Heart right ventricle (tissue), 16 donors: Measurements from ENCODE around the gene PRAMEF11. TPM values are rescaled to one million over a fixed set of nuclear protein-coding genes. Genes with fewer than 3 reads are reported as not detected.
"Not testable (repeated sequence)": the region's sequence is repeated elsewhere in the genome, so short reads cannot be mapped to it uniquely, and the experiment has no call there.

Source experiments
- ATAC-seq, 8 donors: fragments of 200-7000 bp; cut with Tn5 transposase; one replicate each; pipeline ENCODE4 v1.9.1; 2020; ENCODE audit warnings: mild to moderate bottlenecking in 8 of 8, moderate library complexity in 8 of 8, moderate number of reproducible peaks in 1 of 8
- DNase-seq, 2 donors: peaks; one replicate each; pipeline ENCODE4 v3.0.0-alpha.2; 2020
- H3K27ac ChIP-seq, 10 donors: fragments of 200-600 bp; sonication (generic) in 2 of 10; one replicate each; pipeline versions ENCODE4 v1.5.0 to v1.8.0; 2020 to 2022; ENCODE audit warnings: mild to moderate bottlenecking in 3 of 10
- H3K27me3 ChIP-seq, 7 donors: fragments of 200-600 bp; one replicate each; pipeline ENCODE4 v1.8.0; 2021 to 2022; ENCODE audit warnings: mild to moderate bottlenecking in 2 of 7
- H3K36me3 ChIP-seq, 9 donors: fragments of 200-600 bp; sonication (generic) in 1 of 9; one replicate each; pipeline versions ENCODE4 v1.5.0 to v1.8.0; 2020 to 2022; ENCODE audit warnings: mild to moderate bottlenecking in 2 of 9
- H3K4me1 ChIP-seq, 9 donors: fragments of 200-600 bp; sonication (generic) in 1 of 9; one replicate each; pipeline versions ENCODE4 v1.5.0 to v1.8.0; 2020 to 2022; ENCODE audit warnings: mild to moderate bottlenecking in 4 of 9
- H3K4me3 ChIP-seq, 10 donors: fragments of 200-600 bp; sonication (generic) in 2 of 10; one replicate each; pipeline versions ENCODE4 v1.5.0 to v1.8.0; 2020 to 2022; ENCODE audit warnings: mild to moderate bottlenecking in 7 of 10, moderate library complexity in 2 of 10
- H3K9me3 ChIP-seq, 11 donors: fragments of 200-600 bp in 10 of 11; sonication (generic) in 2 of 11; one replicate each; pipeline versions ENCODE4 v1.5.0 to v1.8.0; 2013 to 2022; ENCODE audit warnings: mild to moderate bottlenecking in 2 of 11, control low read depth in 1 of 11, moderate library complexity in 1 of 11
- WGBS, 2 donors: extraction: QIAGEN DNeasy Blood & Tissue Kit; methylation state at CpG; one replicate each; pipeline ENCODE4 v1.1.7; 2013; ENCODE audit warnings: inconsistent platforms in 1 of 2; 5-methylcytosine and 5-hydroxymethylcytosine counted together
- intact Hi-C, 10 donors: fragments of 100-400 bp; cut with DNase I; formaldehyde crosslinking; loops; one replicate each; pipeline versions ENCODE4 v1.11.1 to v1.14.2; 2022
- polyA plus RNA-seq, 2 donors: library from polyadenylated mRNA; stranded (reverse); fragments of 200-250 nt; gene quantifications; one replicate each; pipeline ENCODE4 v1.2.3, GENCODE V29; 2013
- total RNA-seq, 10 donors: library from RNA; stranded (reverse); fragmentation: NEBNext Ultra II Directional in 3 of 10; extraction: Animal tissue kit (Norgen Biotek cat#: 25700) in 3 of 10; gene quantifications; one replicate each; pipeline versions ENCODE4 v1.2.1 to v1.2.4, GENCODE V29; 2021 to 2023
- TF ChIP-seq, protein P1 (sequence below), 9 donors: fragments of 200-600 bp; sonication (generic) in 2 of 9; IDR thresholded peaks; one replicate each; pipeline versions ENCODE4 v1.5.0 to v1.8.0; 2021 to 2022; ENCODE audit warnings: antibody characterized with exemption in 9 of 9, mild to moderate bottlenecking in 5 of 9, moderate library complexity in 1 of 9
- donor health status: Arrhythmogenic right ventricular cardiomyopathy.
- donor health status: ischemic (EF 13 %, LVEDD 7.1; RV severe dilation, severe dysfunction).
- donor health status: healthy with polysubstance abuse.
- donor health status: DM: no; HTN: yes; CAD: no.
- donor health status: DM: no; HTN: no; CAD: no.
- donor health status: ischemic (EF 25% LVEDD 6.9; RV normal size, moderate dysfunction).
- donor health status: ischemic (EF 25% LVEDD 5.7; RV mildly dilated, moderate dysfunction).
- donor health status: healthy.
- donor health status: DM: yes; HTN: yes; CAD: no.
- donor health status: Ischemic cardiomyopathy.
- donor health status: ischemic (EF 35%, LVEDD 5.7; RV mildly dilated, moderate dysfunction).
- donor health status: nonischemic (EF 11% LVEDD 7.7; RV severe dilation, severe dysfunction).
- donor health status: DM: yes; HTN: yes; CAD: no.
- donor health status: PGD.
- donor health status: ischemic (EF 29% LVEDD 5.4; RV normal size, mild dysfunction).
- donor health status: nonischemic (EF 23%, LVEDD 6.1; RV moderate dilation, normal function).

PRAMEF11 gene
- total and polyA plus RNA-seq, 12 donors, result not detected

DNA sequence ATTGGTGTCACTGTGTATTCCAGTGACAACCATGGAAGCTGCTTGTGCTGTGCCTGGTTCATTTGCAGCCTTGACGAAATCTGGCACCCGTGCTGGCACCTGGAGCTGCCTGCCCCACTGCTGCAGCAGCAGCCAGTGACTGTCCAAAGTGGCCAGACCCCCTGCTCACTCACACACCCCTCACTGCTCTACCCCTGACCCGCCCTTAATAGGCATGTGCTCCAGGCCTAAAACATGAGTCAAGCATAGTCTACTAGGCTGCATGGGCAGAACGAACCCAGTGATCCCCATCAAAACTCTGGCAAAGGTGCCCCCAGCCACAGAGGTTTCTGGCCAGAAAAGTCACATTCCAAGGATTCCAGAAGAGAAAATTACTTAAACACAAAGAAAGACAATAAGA lies 32.3 kb downstream of the PRAMEF11 start:
- Histone ChIP-seq H3K27me3 (peaks cover 0 to 13% (median 0%) of the 10 kb centered on the region in 7 donors), H3K27ac (no peak overlapping the region), H3K4me3 (no peak overlapping the region), H3K36me3 (no peaks in the 10 kb centered on the region), H3K4me1 (no peaks in the 10 kb centered on the region), H3K9me3 (peaks cover 0 to 8% (median 0%) of the 10 kb centered on the region in 11 donors)
- DNase-seq (no peak), ATAC-seq (no peak)
- whole genome bisulfite sequencing, 2 donors, result 51 to 55% methylated on average over 4 of the region's 4 CpGs
- intact Hi-C loops, result no loop called here
- TF ChIP-seq, protein P1, sequence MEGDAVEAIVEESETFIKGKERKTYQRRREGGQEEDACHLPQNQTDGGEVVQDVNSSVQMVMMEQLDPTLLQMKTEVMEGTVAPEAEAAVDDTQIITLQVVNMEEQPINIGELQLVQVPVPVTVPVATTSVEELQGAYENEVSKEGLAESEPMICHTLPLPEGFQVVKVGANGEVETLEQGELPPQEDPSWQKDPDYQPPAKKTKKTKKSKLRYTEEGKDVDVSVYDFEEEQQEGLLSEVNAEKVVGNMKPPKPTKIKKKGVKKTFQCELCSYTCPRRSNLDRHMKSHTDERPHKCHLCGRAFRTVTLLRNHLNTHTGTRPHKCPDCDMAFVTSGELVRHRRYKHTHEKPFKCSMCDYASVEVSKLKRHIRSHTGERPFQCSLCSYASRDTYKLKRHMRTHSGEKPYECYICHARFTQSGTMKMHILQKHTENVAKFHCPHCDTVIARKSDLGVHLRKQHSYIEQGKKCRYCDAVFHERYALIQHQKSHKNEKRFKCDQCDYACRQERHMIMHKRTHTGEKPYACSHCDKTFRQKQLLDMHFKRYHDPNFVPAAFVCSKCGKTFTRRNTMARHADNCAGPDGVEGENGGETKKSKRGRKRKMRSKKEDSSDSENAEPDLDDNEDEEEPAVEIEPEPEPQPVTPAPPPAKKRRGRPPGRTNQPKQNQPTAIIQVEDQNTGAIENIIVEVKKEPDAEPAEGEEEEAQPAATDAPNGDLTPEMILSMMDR (IDR thresholded peaks at IDR 0.05), result no peak

DNA sequence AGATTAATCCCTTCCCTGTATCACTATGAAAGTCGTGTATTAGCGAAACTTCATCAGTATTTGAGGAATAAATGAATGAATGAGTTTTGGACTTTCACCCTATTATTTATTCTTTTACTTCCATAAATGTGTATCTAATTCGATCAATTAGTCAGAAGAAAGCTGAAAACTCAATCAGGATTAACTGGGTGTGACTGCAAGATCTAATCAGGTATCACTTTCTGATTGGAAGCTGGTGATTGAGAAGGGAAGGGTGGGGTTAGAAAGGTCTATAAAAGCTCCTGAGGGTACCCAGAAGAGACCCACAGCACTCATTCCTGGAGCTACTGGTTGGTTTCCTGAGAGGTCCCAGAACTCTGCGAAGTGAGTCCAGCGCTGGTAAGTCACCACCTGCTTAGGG lies 40.1 kb downstream of the PRAMEF11 start, which contains the start of gene PRAMEF1:
Gene PRAMEF1 (plus strand): TSS at position 301 of the 400 bp plus-strand sequence. CDS start 1,831 bp downstream, outside the sequence.
- H3K27me3 ChIP-seq, H3K27ac ChIP-seq, ATAC-seq, H3K4me3 ChIP-seq, H3K36me3 ChIP-seq, DNase-seq, H3K4me1 ChIP-seq, H3K9me3 ChIP-seq, intact Hi-C loops: not testable (repeated sequence)
- 61 to 83% methylated on average over 5 of the region's 5 CpGs for WGBS, 2 donors

DNA sequence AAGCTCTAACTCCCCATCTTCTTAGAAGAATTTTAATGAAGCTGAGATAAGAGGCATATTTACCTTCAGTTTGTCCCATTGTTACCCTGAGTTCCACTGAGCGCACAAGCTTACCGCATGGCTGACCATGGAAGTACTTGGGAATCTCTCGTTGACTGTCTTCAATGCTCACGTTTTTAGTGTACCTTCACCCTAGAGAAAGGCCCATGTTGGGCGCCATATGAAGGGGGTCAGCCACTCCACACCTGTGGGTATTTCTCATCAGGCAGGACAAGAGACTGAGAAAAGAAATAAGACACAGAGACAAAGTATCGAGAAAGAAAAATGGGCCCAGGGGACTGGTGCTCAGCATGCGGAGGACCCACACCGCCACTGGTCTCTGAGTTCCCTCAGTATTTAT lies 46.5 kb downstream of the PRAMEF11 start:
- H3K36me3 ChIP-seq, H3K4me3 ChIP-seq, intact Hi-C loops, ATAC-seq, H3K27ac ChIP-seq, H3K27me3 ChIP-seq, H3K4me1 ChIP-seq, DNase-seq: not testable (repeated sequence)
- peaks cover 0 to 37% (median 13%) of the 10 kb centered on the region in 11 donors for H3K9me3 ChIP-seq
- WGBS, 2 donors, result 89% methylated on average over 7 of the region's 8 CpGs

DNA sequence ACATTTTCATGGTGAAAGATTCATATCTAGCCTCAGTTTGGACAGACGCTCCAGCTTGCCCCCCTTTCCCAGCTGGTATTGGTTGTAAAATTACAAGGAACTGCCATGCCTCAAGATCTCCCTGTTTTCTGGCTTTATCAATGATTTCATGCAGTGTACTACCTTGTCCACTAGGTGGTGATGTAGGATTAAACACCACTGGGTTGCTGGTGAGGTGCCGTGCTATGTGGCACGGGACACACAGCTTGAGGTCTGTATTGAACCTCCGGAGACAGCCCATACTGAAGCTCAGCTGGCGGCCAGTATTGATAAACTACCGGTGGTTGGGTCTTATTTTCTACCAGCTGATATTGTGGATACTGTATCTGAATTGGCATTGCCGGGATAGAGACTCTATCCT lies 47.4 kb downstream of the PRAMEF11 start:
- H3K4me3 ChIP-seq, H3K27me3 ChIP-seq, H3K27ac ChIP-seq, H3K36me3 ChIP-seq, DNase-seq, H3K4me1 ChIP-seq, ATAC-seq, intact Hi-C loops: not testable (repeated sequence)
- peaks cover 0 to 37% (median 13%) of the 10 kb centered on the region in 11 donors for H3K9me3 ChIP-seq
- 31 to 34% methylated on average over 6 of the region's 7 CpGs for WGBS, 2 donors

DNA sequence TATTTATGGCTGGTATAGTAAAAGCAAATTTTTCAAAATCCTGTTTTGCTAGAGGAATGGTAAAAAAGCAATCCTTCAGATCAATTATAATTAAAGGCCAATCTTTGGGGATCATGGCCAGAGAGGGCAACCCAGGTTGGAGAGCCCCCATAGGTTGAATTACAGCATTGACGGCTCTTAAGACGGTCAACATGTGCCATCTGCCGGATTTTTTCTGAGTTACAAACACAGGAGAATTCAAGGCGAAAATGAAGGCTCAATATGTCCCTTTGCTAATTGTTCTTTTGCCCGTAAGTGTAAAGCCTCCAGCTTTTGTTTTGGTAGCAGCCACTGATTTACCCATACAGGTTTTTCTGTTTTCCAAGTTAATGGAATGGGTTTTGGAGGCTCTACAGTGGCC lies 49.7 kb downstream of the PRAMEF11 start:
- intact Hi-C loops, H3K27me3 ChIP-seq, DNase-seq, H3K4me3 ChIP-seq, H3K36me3 ChIP-seq, H3K27ac ChIP-seq, H3K4me1 ChIP-seq, ATAC-seq: not testable (repeated sequence)
- H3K9me3 ChIP-seq, result peaks cover 0 to 35% (median 13%) of the 10 kb centered on the region in 11 donors
- WGBS, 2 donors, result 62 to 85% methylated on average over 4 of the region's 5 CpGs

DNA sequence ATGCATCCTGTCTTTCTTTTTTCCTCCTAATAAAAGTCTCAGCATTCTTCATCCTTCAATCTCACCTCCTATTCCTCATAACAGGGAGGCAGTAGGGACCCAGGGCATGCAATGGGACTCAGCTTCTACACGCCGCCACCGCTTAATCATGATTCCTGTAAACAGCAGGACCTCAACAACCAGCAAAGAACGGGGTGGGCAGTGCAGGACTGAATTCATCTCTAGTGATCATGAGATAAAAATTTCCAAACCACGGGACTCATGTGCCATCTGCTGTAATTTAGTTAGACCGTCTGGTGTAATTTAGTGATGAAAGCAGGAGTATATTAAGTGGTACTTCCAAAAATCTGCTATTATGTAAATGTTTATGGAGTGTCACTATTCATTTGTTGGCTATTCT lies 52.3 kb downstream of the PRAMEF11 start:
- TF ChIP-seq, protein P1 (IDR thresholded peaks at IDR 0.05), result no peak
- Histone ChIP-seq H3K9me3 (peaks cover 0 to 9% (median 2%) of the 10 kb centered on the region in 11 donors), H3K4me1 (no peaks in the 10 kb centered on the region), H3K4me3 (no peak overlapping the region), H3K27me3 (peaks cover 0 to 10% (median 4%) of the 10 kb centered on the region in 7 donors), H3K36me3 (no peaks in the 10 kb centered on the region), H3K27ac (no peak overlapping the region)
- ATAC-seq, result no peak
- WGBS, 2 donors, result 82 to 84% methylated on average over 6 of the region's 6 CpGs
- intact Hi-C loops, result no loop called here
- DNase-seq, result no peak
